Raji (cell line): ENCODE data around the gene PRELID3B.
A peak's percentile ranks its signal among the peaks of the same experiment; 100 is the strongest.

ENCODE experiments used
- POLR2A ChIP-seq: IDR thresholded peaks from 2 replicates; pipeline ENCODE4 v1.6.1; 2011; ENCODE audit warnings: low read depth, low read length, control low read depth; ENCODE audit not compliant: insufficient read depth

PRELID3B gene

GRCh38 chr20:59042151-59042795 is at the start of gene PRELID3B:
Gene PRELID3B (minus strand): TSS chr20:59042786. CDS start chr20:59042730, 56 bp downstream.
- peak; percentile 68 for TF ChIP-seq POLR2A

- TF ChIP-seq POLR2A, result no peak
Measured at GRCh38 chr20:59087829-59088433, 45.3 kb upstream of the PRELID3B start.

- TF ChIP-seq POLR2A, result no peak
Measured at GRCh38 chr20:59086923-59087322, 44.3 kb upstream of the PRELID3B start.

- no peak for TF ChIP-seq POLR2A
Measured at GRCh38 chr20:59084041-59084850, 41.7 kb upstream of the PRELID3B start.

GRCh38 chr20:59082981-59083380 is 40.4 kb upstream of the PRELID3B start:
- TF ChIP-seq POLR2A, result no peak

GRCh38 chr20:59082077-59082740 is 39.6 kb upstream of the PRELID3B start:
- no peak for TF ChIP-seq POLR2A

GRCh38 chr20:59081036-59081435 is 38.5 kb upstream of the PRELID3B start:
- no peak for TF ChIP-seq POLR2A

- no peak for TF ChIP-seq POLR2A
Measured at GRCh38 chr20:59078231-59078630, 35.6 kb upstream of the PRELID3B start.

GRCh38 chr20:59077705-59078104 is 35.1 kb upstream of the PRELID3B start:
- no peak for TF ChIP-seq POLR2A

GRCh38 chr20:59075934-59076508 is 33.4 kb upstream of the PRELID3B start:
- no peak for TF ChIP-seq POLR2A

GRCh38 chr20:59074456-59074855 is 31.9 kb upstream of the PRELID3B start:
- TF ChIP-seq POLR2A, result no peak

GRCh38 chr20:59073582-59073981 is 31.0 kb upstream of the PRELID3B start:
- TF ChIP-seq POLR2A, result no peak

- TF ChIP-seq POLR2A, result no peak
Measured at GRCh38 chr20:59071216-59071615, 28.6 kb upstream of the PRELID3B start.

GRCh38 chr20:59069026-59069425 is 26.4 kb upstream of the PRELID3B start:
- no peak for TF ChIP-seq POLR2A

- no peak for TF ChIP-seq POLR2A
Measured at GRCh38 chr20:59068534-59068933, 25.9 kb upstream of the PRELID3B start.
